Testis (tissue), 3 donors: Measurements from ENCODE around the gene GAGE12F. TPM values are rescaled to one million over a fixed set of nuclear protein-coding genes. Genes with fewer than 3 reads are reported as not detected.
"Not testable (repeated sequence)": the region's sequence is repeated elsewhere in the genome, so short reads cannot be mapped to it uniquely, and the experiment has no call there.

Experiments used
- DNase-seq: peaks from one replicate; pipeline ENCODE4 v3.0.0-alpha.2; 2019
- H3K27ac ChIP-seq, 2 donors: fragments of 200-600 bp; sonication (generic); one replicate each; pipeline ENCODE4 v1.5.1; 2019
- H3K27me3 ChIP-seq: fragments of 200-600 bp; sonication (generic); one replicate; pipeline ENCODE4 v1.5.1; 2019
- H3K36me3 ChIP-seq: fragments of 200-600 bp; sonication (generic); one replicate; pipeline ENCODE4 v1.5.1; 2017; ENCODE audit warnings: low read depth; ENCODE audit errors: missing control alignments
- H3K4me1 ChIP-seq: fragments of 200-600 bp; sonication (generic); one replicate; pipeline ENCODE4 v1.5.1; 2019
- H3K4me3 ChIP-seq, 2 donors: fragments of 200-600 bp; sonication (generic); one replicate each; pipeline ENCODE4 v1.5.1; 2017 to 2019
- H3K9me3 ChIP-seq: fragments of 200-600 bp; sonication (generic); one replicate; pipeline ENCODE4 v1.5.1; 2017
- POLR2A ChIP-seq: fragments of 450-650 bp; IDR thresholded peaks from one replicate; pipeline ENCODE4 v1.6.1; 2017; ENCODE audit warnings: antibody characterized with exemption, mild to moderate bottlenecking, moderate library complexity
- WGBS, 2 donors: methylation state at CpG; one replicate each; pipeline ENCODE4 v1.1.5; 2018; 5-methylcytosine and 5-hydroxymethylcytosine counted together
- intact Hi-C: fragments of 100-400 bp; cut with DNase I; formaldehyde crosslinking; loops from one replicate; pipeline ENCODE4 v1.15.1; 2023; ENCODE audit warnings: low total_unique reads
- polyA plus RNA-seq: library from polyadenylated mRNA; stranded (reverse); fragments of 350-450 nt; fragmentation: Illumina TruSeq; extraction: RNeasy Lipid Tissue Mini Kit (QIAGEN cat#74804); gene quantifications from one replicate; pipeline ENCODE4 v1.2.3, GENCODE V29; 2014; ENCODE audit warnings: low read depth, low replicate concordance; ENCODE audit not compliant: insufficient read depth
- small RNA-seq, 2 donors: library from RNA; depleted of rRNA; stranded (forward); fragments of <200 nt; gene quantifications; one replicate each; pipeline ENCODE3, GENCODE V24; 2016
- total RNA-seq, 2 donors: library from RNA; depleted of rRNA; stranded (reverse); fragments of >200 nt; gene quantifications; one replicate each; pipeline ENCODE4 v1.2.3, GENCODE V29; 2016
- TF ChIP-seq, protein P1 (sequence below), 3 experiments: fragments of 450-650 bp in 2 of 3; fragments of 200-600 bp in 1 of 3; sonication (generic) in 1 of 3; IDR thresholded peaks; one replicate each; pipeline ENCODE4 v1.5.1; 2016 to 2019; ENCODE audit warnings: antibody characterized with exemption in 3 of 3, mild to moderate bottlenecking in 2 of 3, moderate library complexity in 1 of 3

GAGE12F gene
- total and polyA plus RNA-seq, 3 donors from 2014 or later, result 1.2 to 7.7 (median 2.4) TPM

DNA sequence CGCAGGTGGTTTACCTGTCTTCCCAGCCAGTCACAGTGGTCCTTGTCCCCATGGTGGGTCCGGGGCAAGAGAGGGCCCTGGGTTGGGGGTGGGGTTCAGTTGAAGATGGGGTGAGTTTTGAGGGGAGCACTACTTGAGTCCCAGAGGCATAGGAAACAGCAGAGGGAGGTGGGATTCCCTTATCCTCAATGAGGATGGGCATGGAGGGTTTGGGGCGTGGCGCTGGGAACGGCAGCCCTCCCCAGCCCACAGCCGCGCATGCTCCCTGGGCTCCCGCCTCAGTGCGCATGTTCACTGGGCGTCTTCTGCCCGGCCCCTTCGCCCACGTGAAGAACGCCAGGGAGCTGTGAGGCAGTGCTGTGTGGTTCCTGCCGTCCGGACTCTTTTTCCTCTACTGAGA is 38.1 kb downstream of the GAGE12F start, which contains the start of gene GAGE1:
Gene GAGE1, plus strand, starts transcription at position 301 of the 400 bp plus-strand sequence. CDS start 1,155 bp downstream, outside the sequence.
- H3K27me3 ChIP-seq, intact Hi-C loops, H3K4me1 ChIP-seq, H3K27ac ChIP-seq, DNase-seq, H3K4me3 ChIP-seq, H3K36me3 ChIP-seq, H3K9me3 ChIP-seq: not testable (repeated sequence)
- WGBS, 2 donors, result no CpG with 5 or more reads among the region's 16 CpGs

DNA sequence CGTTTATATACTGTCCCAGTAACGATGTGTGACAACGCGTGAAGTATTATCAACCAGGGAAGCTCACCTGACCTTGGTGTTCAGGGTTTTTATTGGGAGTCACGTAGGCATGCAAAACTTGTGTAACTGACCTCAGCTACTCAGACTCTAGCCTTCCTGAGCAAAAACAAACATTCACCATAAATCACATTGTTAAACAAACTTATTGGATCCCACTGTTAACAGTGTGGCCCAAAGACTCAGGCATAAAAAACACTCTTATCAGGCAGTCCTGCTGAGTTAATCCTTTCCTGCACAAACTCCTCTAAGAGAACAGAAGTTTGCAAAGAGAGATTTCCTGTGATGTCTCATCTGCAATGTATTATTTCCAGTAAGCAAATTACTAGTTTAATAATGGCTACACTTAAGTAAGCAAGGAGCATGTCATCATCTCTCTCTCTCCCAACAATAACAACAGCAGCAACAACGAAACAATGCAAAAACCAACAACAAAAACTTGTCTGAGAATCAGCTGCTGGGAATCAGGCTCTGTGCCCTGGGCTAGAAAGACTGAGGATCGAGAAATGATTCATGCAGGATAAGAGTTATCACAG is 50.2 kb downstream of the GAGE12F start:
- H3K9me3 ChIP-seq, result no peaks in the 10 kb centered on the region
- no peak overlapping the region for H3K4me3 ChIP-seq
- H3K36me3 ChIP-seq, result no peaks in the 10 kb centered on the region
- TF ChIP-seq POLR2A, result no peak
- TF ChIP-seq, protein P1, sequence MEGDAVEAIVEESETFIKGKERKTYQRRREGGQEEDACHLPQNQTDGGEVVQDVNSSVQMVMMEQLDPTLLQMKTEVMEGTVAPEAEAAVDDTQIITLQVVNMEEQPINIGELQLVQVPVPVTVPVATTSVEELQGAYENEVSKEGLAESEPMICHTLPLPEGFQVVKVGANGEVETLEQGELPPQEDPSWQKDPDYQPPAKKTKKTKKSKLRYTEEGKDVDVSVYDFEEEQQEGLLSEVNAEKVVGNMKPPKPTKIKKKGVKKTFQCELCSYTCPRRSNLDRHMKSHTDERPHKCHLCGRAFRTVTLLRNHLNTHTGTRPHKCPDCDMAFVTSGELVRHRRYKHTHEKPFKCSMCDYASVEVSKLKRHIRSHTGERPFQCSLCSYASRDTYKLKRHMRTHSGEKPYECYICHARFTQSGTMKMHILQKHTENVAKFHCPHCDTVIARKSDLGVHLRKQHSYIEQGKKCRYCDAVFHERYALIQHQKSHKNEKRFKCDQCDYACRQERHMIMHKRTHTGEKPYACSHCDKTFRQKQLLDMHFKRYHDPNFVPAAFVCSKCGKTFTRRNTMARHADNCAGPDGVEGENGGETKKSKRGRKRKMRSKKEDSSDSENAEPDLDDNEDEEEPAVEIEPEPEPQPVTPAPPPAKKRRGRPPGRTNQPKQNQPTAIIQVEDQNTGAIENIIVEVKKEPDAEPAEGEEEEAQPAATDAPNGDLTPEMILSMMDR (IDR thresholded peaks at IDR 0.05), result no peak
- 43 to 61% methylated on average over 6 to 7 of the region's 7 CpGs for WGBS, 2 donors
- no peak for DNase-seq
- H3K4me1 ChIP-seq, result no peaks in the 10 kb centered on the region
- no peaks in the 10 kb centered on the region for H3K27me3 ChIP-seq
- intact Hi-C loops, result no loop called here
- no peak overlapping the region for H3K27ac ChIP-seq

Small RNAs within 50 kb of the gene (small RNA-seq; reads per million reads assigned to genes)
- 0 reads per million in 2 donors for gene GAGE12B

Other genes with a start within 250 kb of the GAGE12F start
- 1 to 10 TPM in 1 of 2 donors, not detected in 1; 8.5 TPM for gene GAGE12J, start 238.8 kb upstream of the GAGE12F start, total RNA-seq
- gene GAGE12J, start 238.8 kb upstream of the GAGE12F start, polyA plus RNA-seq, result 14.2 TPM
- gene GAGE13, start 229.3 kb upstream of the GAGE12F start, total RNA-seq, result 1 to 10 TPM; 2.0 to 5.1 TPM
- 15.5 TPM for gene GAGE13, start 229.3 kb upstream of the GAGE12F start, polyA plus RNA-seq
- gene GAGE12C, start 28.7 kb upstream of the GAGE12F start, total RNA-seq, result not detected
- gene GAGE12C, start 28.7 kb upstream of the GAGE12F start, polyA plus RNA-seq, result not detected
- gene GAGE12D, start 19.1 kb upstream of the GAGE12F start, total RNA-seq, result not detected
- not detected for gene GAGE12D, start 19.1 kb upstream of the GAGE12F start, polyA plus RNA-seq
- 1 to 10 TPM in 1 of 2 donors, not detected in 1; 1.2 TPM for gene GAGE12E, start 9.6 kb upstream of the GAGE12F start, total RNA-seq
- gene GAGE12E, start 9.6 kb upstream of the GAGE12F start, polyA plus RNA-seq, result 25.1 TPM
- not detected for gene GAGE12G, start 9.6 kb downstream of the GAGE12F start, total RNA-seq
- not detected for gene GAGE12G, start 9.6 kb downstream of the GAGE12F start, polyA plus RNA-seq
- 1 to 10 TPM in 1 of 2 donors, not detected in 1; 1.1 TPM for gene GAGE12H, start 19.1 kb downstream of the GAGE12F start, total RNA-seq
- 27.9 TPM for gene GAGE12H, start 19.1 kb downstream of the GAGE12F start, polyA plus RNA-seq
- gene GAGE2A, start 28.7 kb downstream of the GAGE12F start, total RNA-seq, result 10 to 100 TPM in 1 of 2 donors, 1 to 10 TPM in 1; 4.9 to 28.8 TPM
- gene GAGE2A, start 28.7 kb downstream of the GAGE12F start, polyA plus RNA-seq, result 54.4 TPM
- 10 to 100 TPM; 12.3 to 14.5 TPM for gene GAGE1, start 38.2 kb downstream of the GAGE12F start, total RNA-seq
- gene GAGE1, start 38.2 kb downstream of the GAGE12F start, polyA plus RNA-seq, result 31.4 TPM
- 10 to 100 TPM; 11.9 to 28.5 TPM for gene PAGE1, start 135.1 kb downstream of the GAGE12F start, total RNA-seq
- gene PAGE1, start 135.1 kb downstream of the GAGE12F start, polyA plus RNA-seq, result 17.4 TPM